GM19328 (cell line): Measurements from ENCODE around the gene KCNC1.

Source experiments
- ATAC-seq: cut with Tn5 transposase; IDR thresholded peaks from one replicate; pipeline ENCODE4 v1.9.1; 2021; ENCODE audit warnings: mild to moderate bottlenecking, moderate library complexity; ENCODE audit not compliant: unreplicated experiment

Gene KCNC1

DNA sequence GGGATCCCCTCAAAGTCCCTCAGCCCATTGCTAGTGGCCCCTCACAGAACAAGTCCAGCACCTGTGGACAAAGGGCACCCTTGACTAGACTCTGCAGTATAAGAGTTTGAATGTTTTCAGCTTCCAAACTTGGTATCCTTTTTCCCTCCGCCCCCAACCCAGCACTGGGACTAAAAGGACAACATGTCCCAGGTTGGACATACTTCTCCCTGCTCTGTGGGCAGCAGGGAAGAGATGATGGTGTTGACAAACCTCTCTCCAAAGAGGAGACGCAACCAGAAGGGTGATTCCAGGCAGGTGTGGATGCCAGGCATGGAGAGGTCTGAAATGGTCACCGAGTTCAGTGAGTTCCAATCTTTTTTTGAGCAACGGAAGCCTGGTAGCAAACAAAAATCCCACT is 19.7 kb upstream of the KCNC1 start:
- ATAC-seq: no peak

DNA sequence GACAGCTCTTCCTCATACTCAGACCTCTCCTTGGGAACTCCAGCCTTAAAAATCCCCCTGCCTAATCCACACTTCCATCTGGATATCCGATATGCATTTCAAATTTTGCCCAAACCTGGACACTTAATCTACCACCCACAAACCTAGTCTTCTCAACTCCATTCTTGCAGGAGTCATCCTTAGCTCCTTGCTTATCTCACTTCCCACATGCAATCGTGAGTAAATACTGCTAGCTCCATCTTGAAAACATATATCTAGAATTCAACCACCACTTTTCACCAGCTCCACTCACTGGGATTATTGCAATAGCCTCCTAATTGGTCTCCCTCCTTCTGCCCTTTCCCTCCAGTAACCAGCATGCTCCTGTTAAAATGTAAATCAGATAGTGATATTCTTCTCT is 17.8 kb upstream of the KCNC1 start:
- no peak for ATAC-seq

- ATAC-seq: no peak
Observed at GRCh38 chr11:17718015-17718414, 16.6 kb upstream of the KCNC1 start.

DNA sequence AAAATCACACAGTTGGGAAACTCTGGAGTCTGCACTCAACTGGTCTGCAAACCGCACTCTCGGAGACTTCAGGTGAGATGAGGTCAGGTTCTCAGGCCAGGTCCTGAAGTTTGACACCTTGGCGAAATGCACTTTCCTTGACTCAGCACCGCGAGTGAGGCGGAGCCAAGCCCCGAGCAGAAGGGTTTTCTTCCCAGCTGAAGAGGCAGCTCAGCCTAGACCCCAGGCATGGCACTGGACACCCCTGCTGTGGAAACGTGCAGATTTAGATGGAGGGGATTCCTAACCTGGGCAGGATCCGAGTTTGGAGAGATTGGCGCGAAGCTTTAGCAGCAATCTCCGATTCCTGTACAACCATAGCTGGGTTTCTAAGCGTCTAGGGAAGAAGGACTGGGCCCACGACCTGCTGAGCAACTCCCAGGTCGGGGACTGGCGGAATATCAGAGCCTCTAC is 16.0 kb upstream of the KCNC1 start:
- no peak for ATAC-seq

DNA sequence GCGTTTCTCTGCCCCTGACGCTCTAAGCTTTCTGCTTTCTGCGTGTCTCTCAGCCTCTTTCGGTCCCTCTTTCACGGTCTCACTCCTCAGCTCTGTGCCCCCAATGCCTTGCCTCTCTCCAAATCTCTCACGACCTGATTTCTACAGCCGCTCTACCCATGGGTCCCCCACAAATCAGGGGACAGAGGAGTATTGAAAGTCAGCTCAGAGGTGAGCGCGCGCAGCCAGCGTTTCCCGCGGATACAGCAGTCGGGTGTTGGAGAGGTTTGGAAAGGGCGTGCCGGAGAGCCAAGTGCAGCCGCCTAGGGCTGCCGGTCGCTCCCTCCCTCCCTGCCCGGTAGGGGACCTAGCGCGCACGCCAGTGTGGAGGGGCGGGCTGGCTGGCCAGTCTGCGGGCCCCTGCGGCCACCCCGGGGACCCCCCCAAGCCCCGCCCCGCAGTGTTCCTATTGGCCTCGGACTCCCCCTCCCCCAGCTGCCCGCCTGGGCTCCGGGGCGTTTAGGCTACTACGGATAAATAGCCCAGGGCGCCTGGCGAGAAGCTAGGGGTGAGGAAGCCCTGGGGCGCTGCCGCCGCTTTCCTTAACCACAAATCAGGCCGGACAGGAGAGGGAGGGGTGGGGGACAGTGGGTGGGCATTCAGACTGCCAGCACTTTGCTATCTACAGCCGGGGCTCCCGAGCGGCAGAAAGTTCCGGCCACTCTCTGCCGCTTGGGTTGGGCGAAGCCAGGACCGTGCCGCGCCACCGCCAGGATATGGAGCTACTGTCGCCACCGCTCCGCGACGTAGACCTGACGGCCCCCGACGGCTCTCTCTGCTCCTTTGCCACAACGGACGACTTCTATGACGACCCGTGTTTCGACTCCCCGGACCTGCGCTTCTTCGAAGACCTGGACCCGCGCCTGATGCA is 15.3 kb upstream of the KCNC1 start, which contains the start of gene MYOD1:
TSS of gene MYOD1 (plus strand) at position 544 of the 910 bp plus-strand sequence. CDS start at position 756, 212 bp downstream.
- ATAC-seq: no peak

DNA sequence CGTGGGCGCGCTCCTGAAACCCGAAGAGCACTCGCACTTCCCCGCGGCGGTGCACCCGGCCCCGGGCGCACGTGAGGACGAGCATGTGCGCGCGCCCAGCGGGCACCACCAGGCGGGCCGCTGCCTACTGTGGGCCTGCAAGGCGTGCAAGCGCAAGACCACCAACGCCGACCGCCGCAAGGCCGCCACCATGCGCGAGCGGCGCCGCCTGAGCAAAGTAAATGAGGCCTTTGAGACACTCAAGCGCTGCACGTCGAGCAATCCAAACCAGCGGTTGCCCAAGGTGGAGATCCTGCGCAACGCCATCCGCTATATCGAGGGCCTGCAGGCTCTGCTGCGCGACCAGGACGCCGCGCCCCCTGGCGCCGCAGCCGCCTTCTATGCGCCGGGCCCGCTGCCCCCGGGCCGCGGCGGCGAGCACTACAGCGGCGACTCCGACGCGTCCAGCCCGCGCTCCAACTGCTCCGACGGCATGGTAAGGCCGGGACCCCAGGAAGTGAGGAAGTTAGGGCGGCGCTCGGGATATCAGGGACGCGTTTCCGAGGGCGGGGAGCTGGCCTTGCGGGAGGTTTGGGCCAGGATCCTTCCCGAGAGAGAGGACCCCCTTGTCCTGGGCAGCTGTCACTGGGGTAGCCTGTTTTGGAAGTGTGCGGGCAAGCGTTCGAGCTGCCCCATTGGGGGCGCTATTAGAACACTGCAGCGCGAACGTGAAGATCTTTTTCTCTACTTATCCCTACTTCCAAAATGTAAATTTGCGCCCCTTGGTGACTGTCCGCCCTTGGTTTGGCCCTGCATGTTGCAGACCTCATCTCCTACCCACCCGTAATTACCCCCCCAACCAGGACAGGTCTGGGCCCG is 14.4 kb upstream of the KCNC1 start:
- no peak for ATAC-seq

GRCh38 chr11:17720796-17721171 is 13.8 kb upstream of the KCNC1 start:
- no peak for ATAC-seq

GRCh38 chr11:17721242-17721999 is 13.2 kb upstream of the KCNC1 start:
- ATAC-seq: no peak

DNA sequence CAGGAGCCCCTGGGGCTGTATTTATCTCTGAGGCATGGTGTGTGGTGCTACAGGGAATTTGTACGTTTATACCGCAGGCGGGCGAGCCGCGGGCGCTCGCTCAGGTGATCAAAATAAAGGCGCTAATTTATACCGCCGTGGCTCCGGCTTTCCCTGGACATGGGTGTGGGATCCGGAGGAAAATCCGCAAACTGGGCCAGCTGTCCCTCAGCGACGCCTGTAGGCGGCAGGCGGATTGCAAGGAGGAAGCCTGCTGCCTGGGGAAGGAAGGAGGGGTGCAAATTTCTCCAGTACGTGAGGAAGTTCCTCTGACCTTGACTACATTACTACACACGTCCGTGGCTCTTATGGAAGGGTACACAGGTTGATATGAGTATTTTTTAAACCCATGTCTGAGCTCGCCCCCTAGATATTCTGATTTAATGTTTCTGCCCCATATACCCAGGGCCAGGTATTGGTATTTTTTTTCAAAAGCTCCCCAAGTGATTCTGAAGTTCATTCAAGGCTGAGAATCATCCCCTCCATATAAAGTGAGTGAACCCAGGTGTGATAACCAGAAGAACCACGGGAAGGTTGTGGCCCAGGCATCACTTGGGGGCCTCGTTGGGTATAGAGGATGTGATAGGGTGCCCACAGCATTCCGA is 12.5 kb upstream of the KCNC1 start:
- ATAC-seq: no peak

GRCh38 chr11:17724020-17724908 is 10.3 kb upstream of the KCNC1 start:
- ATAC-seq: no peak

- ATAC-seq: no peak
Observed at GRCh38 chr11:17725174-17725573, 9.4 kb upstream of the KCNC1 start.

- ATAC-seq: no peak
Observed at GRCh38 chr11:17730137-17730536, 4.4 kb upstream of the KCNC1 start.

DNA sequence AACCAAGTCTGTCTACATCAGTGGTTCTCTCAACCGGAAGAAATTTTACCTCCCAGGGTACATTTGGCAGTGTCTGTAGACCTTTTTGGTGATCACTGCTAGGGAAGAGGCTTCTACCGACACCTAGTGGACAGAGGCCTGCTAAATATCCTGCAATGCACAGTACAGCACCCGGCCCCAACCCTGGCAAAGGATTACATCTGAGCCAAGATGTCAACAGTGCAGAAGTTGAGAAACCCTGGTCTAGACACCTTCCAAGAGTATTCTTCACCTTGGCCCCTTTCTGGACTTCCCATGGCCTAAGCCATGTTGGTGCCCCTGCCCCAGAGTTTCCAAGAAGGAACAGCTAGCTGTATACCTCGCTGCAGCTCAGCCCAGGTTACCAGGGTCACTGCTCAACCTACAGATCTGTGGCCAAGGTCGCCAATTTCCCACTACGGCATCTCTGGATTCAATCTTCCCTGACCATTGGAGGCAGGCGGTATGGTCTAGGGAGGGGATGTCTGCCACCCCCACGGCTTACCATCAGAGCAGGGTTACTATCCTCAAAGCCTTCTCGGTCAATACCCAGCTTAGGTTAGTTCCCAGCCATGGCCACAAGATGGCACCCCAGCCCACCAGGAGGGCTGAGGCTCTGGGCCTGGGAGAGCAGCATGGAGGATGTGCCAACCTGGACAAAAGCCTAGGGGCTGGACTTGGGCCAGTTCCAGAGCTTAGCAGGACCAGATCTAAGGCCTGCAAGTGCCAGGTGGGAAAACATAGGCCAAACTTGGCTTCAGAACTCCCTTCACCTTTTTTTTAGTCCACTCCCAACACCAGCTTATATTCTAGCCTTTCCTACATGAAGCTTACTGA is 3.7 kb upstream of the KCNC1 start:
- peak; percentile 65 for ATAC-seq

DNA sequence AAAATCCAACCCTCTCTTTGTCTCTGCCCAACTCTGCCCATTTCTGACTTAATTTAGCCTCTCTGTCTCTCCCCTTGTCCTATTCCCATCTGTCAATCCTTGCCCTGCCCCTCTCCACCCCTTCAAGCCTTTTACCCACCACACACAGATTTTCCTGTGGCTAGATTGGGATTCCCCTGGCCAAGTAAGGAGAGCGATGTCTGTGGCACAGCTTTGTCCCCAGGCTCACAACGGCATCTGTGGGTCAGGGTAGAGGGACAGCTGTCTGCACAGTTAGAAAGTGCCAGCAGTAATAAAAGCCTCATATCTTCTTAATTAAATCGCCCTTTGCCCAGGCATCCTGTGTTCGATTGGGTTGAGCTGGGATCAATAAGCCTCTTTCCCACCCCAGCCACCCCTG is 1.3 kb upstream of the KCNC1 start:
- ATAC-seq: no peak

DNA sequence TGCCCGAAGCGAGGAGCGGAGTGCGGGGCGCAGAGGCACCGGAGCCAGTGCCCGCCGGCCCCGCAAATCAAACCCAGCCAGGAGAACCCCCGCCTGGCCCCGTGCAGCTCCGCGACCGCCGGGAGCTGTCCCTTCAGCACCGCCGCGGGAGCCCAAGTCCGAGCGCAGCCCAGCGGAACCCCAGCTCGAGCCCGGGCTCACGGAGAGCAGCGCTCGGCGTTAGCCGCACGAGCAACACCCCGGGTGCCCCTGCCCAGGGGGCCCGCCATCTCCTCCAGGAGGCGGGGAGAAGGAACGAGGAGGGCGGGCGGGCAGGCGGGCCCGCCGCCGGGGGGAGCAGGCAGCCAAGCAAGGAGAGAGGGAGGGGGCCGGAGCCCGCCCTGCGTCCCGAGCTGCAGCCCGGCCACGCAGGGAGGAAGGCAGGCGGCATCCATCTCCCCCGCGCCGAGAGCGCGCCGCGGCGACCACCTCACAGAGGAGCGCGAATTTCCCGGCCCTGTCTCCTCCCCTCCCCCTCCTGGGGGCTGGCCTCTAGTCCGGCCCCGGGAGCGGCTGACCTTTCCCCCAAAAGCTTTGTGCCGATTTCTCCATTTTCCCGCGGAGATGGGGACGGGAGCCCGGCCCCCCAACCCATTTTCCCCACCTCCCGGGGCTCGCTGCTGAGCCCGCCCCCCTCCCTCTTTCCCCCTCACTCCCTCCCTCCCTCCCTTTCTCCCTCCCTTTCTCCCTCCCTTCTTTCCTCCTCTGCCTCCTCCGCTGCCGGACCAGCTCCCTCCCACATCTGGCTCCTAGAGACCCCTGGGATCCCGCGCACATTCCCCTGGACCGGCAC is 621 bp downstream of the KCNC1 start:
- no peak for ATAC-seq

GRCh38 chr11:17735818-17736578 is 1.4 kb downstream of the KCNC1 start:
- ATAC-seq: no peak

- ATAC-seq: no peak
Observed at GRCh38 chr11:17736579-17736893, 2.0 kb downstream of the KCNC1 start.
